ENCODE results near the gene SYCP3. TPM values are rescaled to one million over a fixed set of nuclear protein-coding genes. Genes with fewer than 3 reads are reported as not detected.
"Not testable (repeated sequence)": the region's sequence is repeated elsewhere in the genome, so short reads cannot be mapped to it uniquely, and the experiment has no call there.

The SYCP3 gene
- total and polyA plus RNA-seq, 2 of the 13 experiments (the other 11 are each of a cell fraction or from before 2014, with no cell fraction given): not detected

DNA sequence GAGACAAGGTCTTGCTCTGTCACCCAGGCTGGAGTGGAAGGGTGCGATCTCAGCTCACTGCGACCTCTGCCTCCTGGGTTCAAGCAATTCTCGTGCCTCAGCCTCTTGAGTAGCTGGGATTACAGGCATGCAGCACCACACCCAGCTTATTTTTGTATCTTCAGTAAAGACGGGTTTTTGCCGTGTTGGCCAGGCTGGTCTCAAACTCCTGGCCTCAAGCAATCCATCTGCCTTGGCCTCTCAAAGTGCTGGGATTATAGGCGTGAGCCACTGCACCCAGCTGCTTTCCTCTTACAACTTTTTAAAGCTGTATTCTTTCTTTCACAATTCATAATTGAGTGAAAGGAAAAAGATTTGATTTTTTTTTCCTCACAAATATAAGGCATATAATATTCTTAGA is 57.6 kb downstream of the SYCP3 start:
- H4K20me1 ChIP-seq (ENCODE audit: insufficient read depth, low read length); H2AFZ ChIP-seq (ENCODE audit: low read length); intact Hi-C loops (cut with micrococcal nuclease; ENCODE audit: unreplicated experiment); H3K27ac ChIP-seq (ENCODE audit: extremely low read length, insufficient read depth, low read length); DNase-seq (ENCODE audit: low spot score); H3K9me3 ChIP-seq (ENCODE audit: low read length); H3K4me2 ChIP-seq (ENCODE audit: low read depth, low read length); BruUV-seq (replicated peaks); H3K36me3 ChIP-seq (replicated peaks in 1 of 2; ENCODE audit: control insufficient read depth in 1 of 2, insufficient read depth in 2 of 2, low read length in 2 of 2); FAIRE-seq; H3K4me3 ChIP-seq (replicated peaks in 1 of 3; ENCODE audit: insufficient read depth in 1 of 3, low read depth in 2 of 3, low read length in 3 of 3); ATAC-seq; in situ Hi-C loops (cut with HindIII; ENCODE audit: extremely low pct_ligation_motif_present, low pct_unique_long_range_greater_than_20kb); H3K9ac ChIP-seq (ENCODE audit: insufficient read depth, low read depth, low read length); H3K27me3 ChIP-seq (ENCODE audit: control insufficient read depth in 1 of 2, insufficient read depth in 2 of 2, low read length in 2 of 2); H3K79me2 ChIP-seq (ENCODE audit: insufficient read depth, low read length); CTCF ChIA-PET (ENCODE audit: low intra/inter-chr PET ratio, low total read pairs): not testable (repeated sequence)
- 93% methylated on average over 6 of the region's 6 CpGs for WGBS (ENCODE audit: low lambda C conversion rate)
- POLR2A ChIA-PET: interaction anchor here (1.1 kb wide), 1 partner anchor 16 kb away, joined by 4 read pairs; the partner anchor contains the start of gene CHPT1
- H3K4me1 ChIP-seq (ENCODE audit: insufficient read depth, low read length): peaks cover 23% of the 10 kb centered on the region

DNA sequence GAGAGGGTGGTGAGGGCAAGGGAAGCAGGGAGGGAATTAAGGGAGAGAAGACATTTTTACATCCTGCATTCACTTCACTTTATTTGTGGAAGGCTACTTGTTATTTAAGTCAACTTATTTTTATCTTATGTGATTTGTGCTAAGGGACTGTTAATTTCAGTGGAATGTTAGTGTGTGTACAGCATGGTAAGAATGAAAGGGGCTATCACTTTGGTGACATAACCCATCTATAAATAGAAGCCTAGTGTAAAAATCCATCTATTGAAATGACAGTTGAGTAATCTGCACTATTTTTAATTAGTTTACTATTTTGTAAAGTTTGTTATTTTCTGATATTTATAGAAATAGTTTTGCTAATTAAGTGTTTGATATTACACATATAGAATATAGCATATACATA is 58.6 kb downstream of the SYCP3 start:
- ChIA-PET POLR2A (no interaction called here), CTCF (ENCODE audit: low intra/inter-chr PET ratio, low total read pairs) (no interaction called here)
- Histone ChIP-seq H3K4me1 (ENCODE audit: insufficient read depth, low read length) (peaks cover 31% of the 10 kb centered on the region), H2AFZ (ENCODE audit: low read length) (no peak overlapping the region), H4K20me1 (ENCODE audit: insufficient read depth, low read length) (no peaks in the 10 kb centered on the region), H3K4me2 (ENCODE audit: low read depth, low read length) (no peak overlapping the region), H3K9ac (ENCODE audit: insufficient read depth, low read depth, low read length) (no peak overlapping the region), H3K27me3 (ENCODE audit: control insufficient read depth in 1 of 2, insufficient read depth in 2 of 2, low read length in 2 of 2) (no peaks in the 10 kb centered on the region), H3K27ac (ENCODE audit: extremely low read length, insufficient read depth, low read length) (no peak overlapping the region), H3K36me3 (replicated peaks in 1 of 2; ENCODE audit: control insufficient read depth in 1 of 2, insufficient read depth in 2 of 2, low read length in 2 of 2) (no peaks in the 10 kb centered on the region), H3K9me3 (ENCODE audit: low read length) (no peaks in the 10 kb centered on the region), H3K4me3 (replicated peaks in 1 of 3; ENCODE audit: insufficient read depth in 1 of 3, low read depth in 2 of 3, low read length in 3 of 3) (no peak overlapping the region), H3K79me2 (ENCODE audit: insufficient read depth, low read length) (no peaks in the 10 kb centered on the region)
- ATAC-seq: no peak
- intact Hi-C loops (cut with micrococcal nuclease; ENCODE audit: unreplicated experiment): no loop called here
- in situ Hi-C loops (cut with HindIII; ENCODE audit: extremely low pct_ligation_motif_present, low pct_unique_long_range_greater_than_20kb): no loop called here
- TF ChIP-seq ZNF878 (CRISPR knock-in tag; IDR thresholded peaks at IDR 0.05): no peak
- no peak for DNase-seq (ENCODE audit: low spot score)
- BruUV-seq (replicated peaks): no TSS peak
- no peak for FAIRE-seq

DNA sequence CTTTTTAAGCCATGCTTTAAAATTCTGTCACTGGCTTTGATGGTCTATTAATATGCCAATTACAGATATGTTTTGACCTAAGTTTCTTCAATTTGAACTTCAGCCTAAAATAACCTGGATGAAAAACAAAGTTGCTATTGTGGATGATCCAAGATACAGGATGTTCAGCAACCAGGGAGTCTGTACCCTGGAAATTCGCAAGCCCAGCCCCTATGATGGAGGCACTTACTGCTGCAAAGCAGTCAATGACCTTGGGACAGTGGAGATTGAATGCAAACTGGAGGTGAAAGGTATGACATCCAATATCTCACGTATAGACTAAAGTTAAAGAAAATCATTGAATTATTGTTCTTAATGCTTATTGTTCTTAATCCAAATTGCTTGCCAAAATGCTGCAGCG is 59.0 kb downstream of the SYCP3 start:
- Histone ChIP-seq H3K9ac (ENCODE audit: insufficient read depth, low read depth, low read length) (no peak overlapping the region), H4K20me1 (ENCODE audit: insufficient read depth, low read length) (no peaks in the 10 kb centered on the region), H3K27me3 (ENCODE audit: control insufficient read depth in 1 of 2, insufficient read depth in 2 of 2, low read length in 2 of 2) (no peaks in the 10 kb centered on the region), H3K9me3 (ENCODE audit: low read length) (no peaks in the 10 kb centered on the region), H2AFZ (ENCODE audit: low read length) (no peak overlapping the region), H3K27ac (ENCODE audit: extremely low read length, insufficient read depth, low read length) (no peak overlapping the region), H3K79me2 (ENCODE audit: insufficient read depth, low read length) (no peaks in the 10 kb centered on the region), H3K4me1 (ENCODE audit: insufficient read depth, low read length) (peaks cover 32% of the 10 kb centered on the region), H3K4me2 (ENCODE audit: low read depth, low read length) (no peak overlapping the region), H3K4me3 (replicated peaks in 1 of 3; ENCODE audit: insufficient read depth in 1 of 3, low read depth in 2 of 3, low read length in 3 of 3) (no peak overlapping the region), H3K36me3 (replicated peaks in 1 of 2; ENCODE audit: control insufficient read depth in 1 of 2, insufficient read depth in 2 of 2, low read length in 2 of 2) (no peaks in the 10 kb centered on the region)
- intact Hi-C loops (cut with micrococcal nuclease; ENCODE audit: unreplicated experiment) (no loop called here), in situ Hi-C loops (cut with HindIII; ENCODE audit: extremely low pct_ligation_motif_present, low pct_unique_long_range_greater_than_20kb) (no loop called here)
- POLR2A ChIA-PET: no interaction called here
- CTCF ChIA-PET (ENCODE audit: low intra/inter-chr PET ratio, low total read pairs): no interaction called here
- WGBS (ENCODE audit: low lambda C conversion rate): 66% methylated on average over 3 of the region's 3 CpGs
- no TSS peak for BruUV-seq (replicated peaks)
- no peak for DNase-seq (ENCODE audit: low spot score)
- no peak for ATAC-seq
- FAIRE-seq: no peak
- TF ChIP-seq, protein P1, sequence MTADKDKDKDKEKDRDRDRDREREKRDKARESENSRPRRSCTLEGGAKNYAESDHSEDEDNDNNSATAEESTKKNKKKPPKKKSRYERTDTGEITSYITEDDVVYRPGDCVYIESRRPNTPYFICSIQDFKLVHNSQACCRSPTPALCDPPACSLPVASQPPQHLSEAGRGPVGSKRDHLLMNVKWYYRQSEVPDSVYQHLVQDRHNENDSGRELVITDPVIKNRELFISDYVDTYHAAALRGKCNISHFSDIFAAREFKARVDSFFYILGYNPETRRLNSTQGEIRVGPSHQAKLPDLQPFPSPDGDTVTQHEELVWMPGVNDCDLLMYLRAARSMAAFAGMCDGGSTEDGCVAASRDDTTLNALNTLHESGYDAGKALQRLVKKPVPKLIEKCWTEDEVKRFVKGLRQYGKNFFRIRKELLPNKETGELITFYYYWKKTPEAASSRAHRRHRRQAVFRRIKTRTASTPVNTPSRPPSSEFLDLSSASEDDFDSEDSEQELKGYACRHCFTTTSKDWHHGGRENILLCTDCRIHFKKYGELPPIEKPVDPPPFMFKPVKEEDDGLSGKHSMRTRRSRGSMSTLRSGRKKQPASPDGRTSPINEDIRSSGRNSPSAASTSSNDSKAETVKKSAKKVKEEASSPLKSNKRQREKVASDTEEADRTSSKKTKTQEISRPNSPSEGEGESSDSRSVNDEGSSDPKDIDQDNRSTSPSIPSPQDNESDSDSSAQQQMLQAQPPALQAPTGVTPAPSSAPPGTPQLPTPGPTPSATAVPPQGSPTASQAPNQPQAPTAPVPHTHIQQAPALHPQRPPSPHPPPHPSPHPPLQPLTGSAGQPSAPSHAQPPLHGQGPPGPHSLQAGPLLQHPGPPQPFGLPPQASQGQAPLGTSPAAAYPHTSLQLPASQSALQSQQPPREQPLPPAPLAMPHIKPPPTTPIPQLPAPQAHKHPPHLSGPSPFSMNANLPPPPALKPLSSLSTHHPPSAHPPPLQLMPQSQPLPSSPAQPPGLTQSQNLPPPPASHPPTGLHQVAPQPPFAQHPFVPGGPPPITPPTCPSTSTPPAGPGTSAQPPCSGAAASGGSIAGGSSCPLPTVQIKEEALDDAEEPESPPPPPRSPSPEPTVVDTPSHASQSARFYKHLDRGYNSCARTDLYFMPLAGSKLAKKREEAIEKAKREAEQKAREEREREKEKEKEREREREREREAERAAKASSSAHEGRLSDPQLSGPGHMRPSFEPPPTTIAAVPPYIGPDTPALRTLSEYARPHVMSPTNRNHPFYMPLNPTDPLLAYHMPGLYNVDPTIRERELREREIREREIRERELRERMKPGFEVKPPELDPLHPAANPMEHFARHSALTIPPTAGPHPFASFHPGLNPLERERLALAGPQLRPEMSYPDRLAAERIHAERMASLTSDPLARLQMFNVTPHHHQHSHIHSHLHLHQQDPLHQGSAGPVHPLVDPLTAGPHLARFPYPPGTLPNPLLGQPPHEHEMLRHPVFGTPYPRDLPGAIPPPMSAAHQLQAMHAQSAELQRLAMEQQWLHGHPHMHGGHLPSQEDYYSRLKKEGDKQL (CRISPR knock-in tag; IDR thresholded peaks at IDR 0.05; ENCODE audit: low read depth): no peak
- TF ChIP-seq ZNF343 (CRISPR knock-in tag; IDR thresholded peaks at IDR 0.05) (no peak), HOXA9 (CRISPR knock-in tag; IDR thresholded peaks at IDR 0.05; ENCODE audit: borderline replicate concordance) (no peak), MAFG (CRISPR knock-in tag; IDR thresholded peaks at IDR 0.05) (no peak)
- TF ChIP-seq, protein P2, sequence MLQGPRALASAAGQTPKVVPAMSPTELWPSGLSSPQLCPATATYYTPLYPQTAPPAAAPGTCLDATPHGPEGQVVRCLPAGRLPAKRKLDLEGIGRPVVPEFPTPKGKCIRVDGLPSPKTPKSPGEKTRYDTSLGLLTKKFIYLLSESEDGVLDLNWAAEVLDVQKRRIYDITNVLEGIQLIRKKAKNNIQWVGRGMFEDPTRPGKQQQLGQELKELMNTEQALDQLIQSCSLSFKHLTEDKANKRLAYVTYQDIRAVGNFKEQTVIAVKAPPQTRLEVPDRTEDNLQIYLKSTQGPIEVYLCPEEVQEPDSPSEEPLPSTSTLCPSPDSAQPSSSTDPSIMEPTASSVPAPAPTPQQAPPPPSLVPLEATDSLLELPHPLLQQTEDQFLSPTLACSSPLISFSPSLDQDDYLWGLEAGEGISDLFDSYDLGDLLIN (CRISPR knock-in tag; IDR thresholded peaks at IDR 0.05; ENCODE audit: borderline replicate concordance): no peak
